HepG2 (cell line): Measurements from ENCODE around the gene FAM184B. TPM values are rescaled to one million over a fixed set of nuclear protein-coding genes. Genes with fewer than 3 reads are reported as not detected.

Experiments
- CCAR2 ChIP-seq: fragments of 200-400 bp; formaldehyde crosslinking; optimal IDR thresholded peaks from 2 replicates; pipeline ENCODE3; 2018; ENCODE audit warnings: low read depth, mild to moderate bottlenecking, low read length, moderate library complexity
- FOSL2 ChIP-seq: sonication (generic); formaldehyde crosslinking; IDR thresholded peaks from 2 replicates; pipeline ENCODE4 v1.4.0; 2020; ENCODE audit warnings: missing genetic modification reagents
- HOXA9 ChIP-seq: sonication (generic); formaldehyde crosslinking; IDR thresholded peaks from 2 replicates; pipeline ENCODE4 v1.8.1; 2022; ENCODE audit warnings: missing genetic modification reagents, mild to moderate bottlenecking, moderate library complexity, borderline replicate concordance
- JDP2 ChIP-seq: sonication (generic); formaldehyde crosslinking; IDR thresholded peaks from 2 replicates; pipeline ENCODE4 v1.8.1; 2022; ENCODE audit warnings: missing genetic modification reagents, borderline replicate concordance
- LBX2 ChIP-seq: sonication (generic); formaldehyde crosslinking; IDR thresholded peaks from 2 replicates; pipeline ENCODE4 v1.5.0; 2020; ENCODE audit warnings: missing genetic modification reagents, mild to moderate bottlenecking, borderline replicate concordance
- MTF1 ChIP-seq: sonication (generic); formaldehyde crosslinking; IDR thresholded peaks from 2 replicates; pipeline ENCODE4 v1.5.0; 2020; ENCODE audit warnings: missing genetic modification reagents
- POLR2AphosphoS5 ChIP-seq: IDR thresholded peaks from 2 replicates; pipeline ENCODE4 v1.6.1; 2012; ENCODE audit warnings: low read depth, low read length
- RBM39 ChIP-seq: fragments of 200-400 bp; formaldehyde crosslinking; IDR thresholded peaks from one replicate; pipeline ENCODE4 v1.6.1; 2018; ENCODE audit warnings: antibody characterized with exemption, mild to moderate bottlenecking, low read depth, low read length; ENCODE audit not compliant: poor library complexity, severe bottlenecking
- ZFP36 ChIP-seq: fragments of 150-350 bp; IDR thresholded peaks from 2 replicates; pipeline ENCODE4 v1.6.1; 2018; ENCODE audit warnings: borderline replicate concordance, low read length, low read depth; ENCODE audit not compliant: partially characterized antibody
- ZNF18 ChIP-seq: sonication (generic); formaldehyde crosslinking; IDR thresholded peaks from 2 replicates; pipeline ENCODE4 v1.8.0; 2022; ENCODE audit warnings: mild to moderate bottlenecking, missing genetic modification reagents; ENCODE audit not compliant: insufficient replicate concordance
- ZNF234 ChIP-seq: sonication (generic); formaldehyde crosslinking; conservative IDR thresholded peaks from 2 replicates; pipeline ENCODE4 v1.5.1; 2020; ENCODE audit warnings: mild to moderate bottlenecking, missing genetic modification reagents
- ZNF382 ChIP-seq: sonication (generic); formaldehyde crosslinking; IDR thresholded peaks from 2 replicates; pipeline ENCODE4 v1.5.0; 2020; ENCODE audit warnings: missing genetic modification reagents, mild to moderate bottlenecking, borderline replicate concordance
- ZNF569 ChIP-seq: sonication (generic); formaldehyde crosslinking; IDR thresholded peaks from 2 replicates; pipeline ENCODE4 v1.5.0; 2020; ENCODE audit warnings: mild to moderate bottlenecking, missing genetic modification reagents, moderate library complexity, borderline replicate concordance
- ZSCAN31 ChIP-seq: sonication (generic); formaldehyde crosslinking; IDR thresholded peaks from 2 replicates; pipeline ENCODE4 v1.5.0; 2020; ENCODE audit warnings: low read depth, mild to moderate bottlenecking, missing genetic modification reagents
- polyA plus RNA-seq, 8 experiments: library from polyadenylated mRNA; depleted of rRNA in 3 of 8; stranded (reverse) in 7 of 8; unstranded in 1 of 8; fragments of >200 nt; fragmentation: Illumina TruSeq in 4 of 8; extraction: Trizol in 4 of 8; gene quantifications; 2 replicates each; pipeline versions ENCODE4 v1.2.1 to v1.2.3, GENCODE V29; 2011 to 2016; ENCODE audit warnings: low read depth in 4 of 8, missing spikeins in 1 of 8, mixed read lengths in 1 of 8; ENCODE audit not compliant: insufficient read depth in 1 of 8
- total RNA-seq, 5 experiments: library from RNA; depleted of rRNA; stranded (reverse); fragments of >200 nt; fragmentation: Illumina TruSeq; extraction: Trizol; gene quantifications; 2 replicates each; pipeline ENCODE4 v1.2.3, GENCODE V29; 2016; ENCODE audit warnings: low read depth in 1 of 5
- TF ChIP-seq, protein P1 (sequence below): sonication (generic); formaldehyde crosslinking; IDR thresholded peaks from 2 replicates; pipeline ENCODE4 v1.4.0; 2020; ENCODE audit warnings: mild to moderate bottlenecking, missing genetic modification reagents
- TF ChIP-seq, protein P2 (sequence below): sonication (generic); formaldehyde crosslinking; IDR thresholded peaks from 2 replicates; pipeline ENCODE4 v1.8.0; 2022; ENCODE audit warnings: low read depth, missing genetic modification reagents
- TF ChIP-seq, protein P3 (sequence below): sonication (generic); formaldehyde crosslinking; conservative IDR thresholded peaks from 2 replicates; pipeline ENCODE4 v1.8.0; 2022; ENCODE audit warnings: mild to moderate bottlenecking, moderate library complexity, missing genetic modification reagents
- TF ChIP-seq, protein P4 (sequence below): IDR thresholded peaks from 2 replicates; pipeline ENCODE4 v1.6.1; 2016; ENCODE audit warnings: missing compliant biosample characterization, missing genetic modification reagents, borderline replicate concordance

FAM184B gene
- total and polyA plus RNA-seq, 2 of the 13 experiments (the other 11 are each of a cell fraction or from before 2014, with no cell fraction given): not detected

- TF ChIP-seq, protein P1, sequence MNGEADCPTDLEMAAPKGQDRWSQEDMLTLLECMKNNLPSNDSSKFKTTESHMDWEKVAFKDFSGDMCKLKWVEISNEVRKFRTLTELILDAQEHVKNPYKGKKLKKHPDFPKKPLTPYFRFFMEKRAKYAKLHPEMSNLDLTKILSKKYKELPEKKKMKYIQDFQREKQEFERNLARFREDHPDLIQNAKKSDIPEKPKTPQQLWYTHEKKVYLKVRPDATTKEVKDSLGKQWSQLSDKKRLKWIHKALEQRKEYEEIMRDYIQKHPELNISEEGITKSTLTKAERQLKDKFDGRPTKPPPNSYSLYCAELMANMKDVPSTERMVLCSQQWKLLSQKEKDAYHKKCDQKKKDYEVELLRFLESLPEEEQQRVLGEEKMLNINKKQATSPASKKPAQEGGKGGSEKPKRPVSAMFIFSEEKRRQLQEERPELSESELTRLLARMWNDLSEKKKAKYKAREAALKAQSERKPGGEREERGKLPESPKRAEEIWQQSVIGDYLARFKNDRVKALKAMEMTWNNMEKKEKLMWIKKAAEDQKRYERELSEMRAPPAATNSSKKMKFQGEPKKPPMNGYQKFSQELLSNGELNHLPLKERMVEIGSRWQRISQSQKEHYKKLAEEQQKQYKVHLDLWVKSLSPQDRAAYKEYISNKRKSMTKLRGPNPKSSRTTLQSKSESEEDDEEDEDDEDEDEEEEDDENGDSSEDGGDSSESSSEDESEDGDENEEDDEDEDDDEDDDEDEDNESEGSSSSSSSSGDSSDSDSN (CRISPR knock-in tag): peak; percentile 87
- TF ChIP-seq ZNF18 (CRISPR knock-in tag) (peak; percentile 92), POLR2AphosphoS5 (peak; percentile 93), FOSL2 (CRISPR knock-in tag) (no peak), JDP2 (no peak; the same call in 1 of the 2 replicates), ZSCAN31 (peak; percentile 94), HOXA9 (0 out of 2 replicates have a peak, but pooled peaks have one; percentile 56), LBX2 (0 out of 2 replicates have a peak, but pooled peaks have one; percentile 87), ZNF382 (CRISPR knock-in tag) (no peak), ZNF569 (CRISPR knock-in tag) (no peak), ZNF234 (CRISPR knock-in tag) (no peak; the same call in 1 of the 2 replicates), CCAR2 (no peak), ZFP36 (no peak), RBM39 (no peak), MTF1 (CRISPR knock-in tag) (0 out of 2 replicates have a peak, but pooled peaks have one; percentile 69)
- TF ChIP-seq, protein P2, sequence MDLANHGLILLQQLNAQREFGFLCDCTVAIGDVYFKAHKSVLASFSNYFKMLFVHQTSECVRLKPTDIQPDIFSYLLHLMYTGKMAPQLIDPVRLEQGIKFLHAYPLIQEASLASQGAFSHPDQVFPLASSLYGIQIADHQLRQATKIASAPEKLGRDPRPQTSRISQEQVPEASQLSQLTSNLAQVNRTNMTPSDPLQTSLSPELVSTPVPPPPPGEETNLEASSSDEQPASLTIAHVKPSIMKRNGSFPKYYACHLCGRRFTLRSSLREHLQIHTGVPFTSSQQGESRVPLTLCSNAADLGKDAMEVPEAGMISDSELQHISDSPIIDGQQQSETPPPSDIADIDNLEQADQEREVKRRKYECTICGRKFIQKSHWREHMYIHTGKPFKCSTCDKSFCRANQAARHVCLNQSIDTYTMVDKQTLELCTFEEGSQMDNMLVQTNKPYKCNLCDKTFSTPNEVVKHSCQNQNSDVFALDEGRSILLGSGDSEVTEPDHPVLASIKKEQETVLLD (CRISPR knock-in tag): peak; percentile 85
- TF ChIP-seq, protein P3, sequence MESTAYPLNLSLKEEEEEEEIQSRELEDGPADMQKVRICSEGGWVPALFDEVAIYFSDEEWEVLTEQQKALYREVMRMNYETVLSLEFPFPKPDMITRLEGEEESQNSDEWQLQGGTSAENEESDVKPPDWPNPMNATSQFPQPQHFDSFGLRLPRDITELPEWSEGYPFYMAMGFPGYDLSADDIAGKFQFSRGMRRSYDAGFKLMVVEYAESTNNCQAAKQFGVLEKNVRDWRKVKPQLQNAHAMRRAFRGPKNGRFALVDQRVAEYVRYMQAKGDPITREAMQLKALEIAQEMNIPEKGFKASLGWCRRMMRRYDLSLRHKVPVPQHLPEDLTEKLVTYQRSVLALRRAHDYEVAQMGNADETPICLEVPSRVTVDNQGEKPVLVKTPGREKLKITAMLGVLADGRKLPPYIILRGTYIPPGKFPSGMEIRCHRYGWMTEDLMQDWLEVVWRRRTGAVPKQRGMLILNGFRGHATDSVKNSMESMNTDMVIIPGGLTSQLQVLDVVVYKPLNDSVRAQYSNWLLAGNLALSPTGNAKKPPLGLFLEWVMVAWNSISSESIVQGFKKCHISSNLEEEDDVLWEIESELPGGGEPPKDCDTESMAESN (CRISPR knock-in tag): peak; percentile 77; the same call in 1 of the 2 replicates
- TF ChIP-seq, protein P4, sequence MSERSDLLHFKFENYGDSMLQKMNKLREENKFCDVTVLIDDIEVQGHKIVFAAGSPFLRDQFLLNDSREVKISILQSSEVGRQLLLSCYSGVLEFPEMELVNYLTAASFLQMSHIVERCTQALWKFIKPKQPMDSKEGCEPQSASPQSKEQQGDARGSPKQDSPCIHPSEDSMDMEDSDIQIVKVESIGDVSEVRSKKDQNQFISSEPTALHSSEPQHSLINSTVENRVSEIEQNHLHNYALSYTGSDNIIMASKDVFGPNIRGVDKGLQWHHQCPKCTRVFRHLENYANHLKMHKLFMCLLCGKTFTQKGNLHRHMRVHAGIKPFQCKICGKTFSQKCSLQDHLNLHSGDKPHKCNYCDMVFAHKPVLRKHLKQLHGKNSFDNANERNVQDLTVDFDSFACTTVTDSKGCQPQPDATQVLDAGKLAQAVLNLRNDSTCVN (CRISPR knock-in tag): 0 out of 2 replicates have a peak, but pooled peaks have one; percentile 57
These were observed 29.0 kb upstream of the FAM184B start, which contains the start of the genes DCAF16 and NCAPG (continued) for GRCh38 chr4:17810260-17811077.
